Ovary (tissue), 3 donors: ENCODE results near the gene BDH1.

Source experiments
- EP300 ChIP-seq: sonication (generic); formaldehyde crosslinking; IDR thresholded peaks from one replicate; pipeline ENCODE4 v1.6.1; 2017; ENCODE audit warnings: antibody characterized with exemption
- POLR2A ChIP-seq: fragments of 450-650 bp; IDR thresholded peaks from one replicate; pipeline ENCODE4 v1.6.1; 2017; ENCODE audit warnings: antibody characterized with exemption, mild to moderate bottlenecking, moderate library complexity
- TF ChIP-seq, protein P1 (sequence below), 3 donors: fragments of 450-650 bp in 2 of 3; fragments of 200-600 bp in 1 of 3; IDR thresholded peaks; one replicate each; pipeline versions ENCODE4 v1.5.1 to v1.8.0; 2016 to 2022; ENCODE audit warnings: antibody characterized with exemption in 3 of 3, mild to moderate bottlenecking in 1 of 3
- donor health status: DM: no; HTN: no; CAD: no.

DNA sequence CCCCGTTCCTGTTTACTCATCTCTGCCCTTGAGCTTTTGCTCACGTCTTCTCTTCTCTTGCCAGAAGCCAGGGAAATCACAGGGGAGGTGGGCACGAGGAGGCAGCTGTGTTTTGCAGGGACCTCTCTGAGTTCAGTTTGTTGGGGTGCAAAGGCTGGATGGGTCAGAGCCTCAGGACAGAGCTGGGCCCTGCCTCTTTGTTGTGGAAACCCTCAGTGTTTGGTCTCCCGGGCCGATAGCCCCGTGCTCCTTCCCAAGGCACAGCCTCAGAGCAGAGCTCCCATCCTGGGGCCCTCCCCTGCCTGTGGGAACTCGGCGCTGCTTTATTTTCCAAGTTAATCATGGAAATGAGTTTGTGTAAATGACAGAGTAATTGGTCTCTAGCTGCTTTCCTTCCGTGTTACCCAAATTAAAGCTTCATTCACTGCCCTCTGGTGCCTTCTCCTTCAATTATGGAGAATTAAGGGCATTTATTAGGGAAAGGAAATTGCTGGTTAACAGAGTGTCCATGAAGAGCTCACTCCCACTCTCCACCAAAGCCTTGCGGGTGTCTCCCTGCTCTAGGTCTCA, 40.9 kb downstream of the BDH1 start:
- TF ChIP-seq, protein P1, sequence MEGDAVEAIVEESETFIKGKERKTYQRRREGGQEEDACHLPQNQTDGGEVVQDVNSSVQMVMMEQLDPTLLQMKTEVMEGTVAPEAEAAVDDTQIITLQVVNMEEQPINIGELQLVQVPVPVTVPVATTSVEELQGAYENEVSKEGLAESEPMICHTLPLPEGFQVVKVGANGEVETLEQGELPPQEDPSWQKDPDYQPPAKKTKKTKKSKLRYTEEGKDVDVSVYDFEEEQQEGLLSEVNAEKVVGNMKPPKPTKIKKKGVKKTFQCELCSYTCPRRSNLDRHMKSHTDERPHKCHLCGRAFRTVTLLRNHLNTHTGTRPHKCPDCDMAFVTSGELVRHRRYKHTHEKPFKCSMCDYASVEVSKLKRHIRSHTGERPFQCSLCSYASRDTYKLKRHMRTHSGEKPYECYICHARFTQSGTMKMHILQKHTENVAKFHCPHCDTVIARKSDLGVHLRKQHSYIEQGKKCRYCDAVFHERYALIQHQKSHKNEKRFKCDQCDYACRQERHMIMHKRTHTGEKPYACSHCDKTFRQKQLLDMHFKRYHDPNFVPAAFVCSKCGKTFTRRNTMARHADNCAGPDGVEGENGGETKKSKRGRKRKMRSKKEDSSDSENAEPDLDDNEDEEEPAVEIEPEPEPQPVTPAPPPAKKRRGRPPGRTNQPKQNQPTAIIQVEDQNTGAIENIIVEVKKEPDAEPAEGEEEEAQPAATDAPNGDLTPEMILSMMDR (IDR thresholded peaks at IDR 0.05) = no peak
- TF ChIP-seq POLR2A (no peak), EP300 (no peak)
